ENCODE data around the gene AFP. TPM values are rescaled to one million over a fixed set of nuclear protein-coding genes. Genes with fewer than 3 reads are reported as not detected.

The AFP gene
- polyA plus RNA-seq, 3 donors = not detected

GRCh38 chr4:73411731-73412414 lies 24.1 kb upstream of the AFP start:
- 94% methylated on average over 6 of the region's 8 CpGs for WGBS (ENCODE audit: insufficient coverage)
- Histone ChIP-seq H4K20me1 (ENCODE audit: insufficient read depth, low read length) (no peaks in the 10 kb centered on the region), H3K9me3 (replicated peaks in 1 of 2; ENCODE audit: control insufficient read depth in 1 of 2, insufficient read depth in 1 of 2, low read length in 2 of 2) (no peaks in the 10 kb centered on the region), H3K79me2 (ENCODE audit: insufficient read depth, low read length) (no peaks in the 10 kb centered on the region), H3K4me2 (replicated peaks; ENCODE audit: extremely low read depth, low read length, poor library complexity, severe bottlenecking) (no peak overlapping the region), H3K27ac (ENCODE audit: low read depth in 1 of 2, low read length in 2 of 2) (no peak overlapping the region), H3K27me3 (ENCODE audit: control insufficient read depth in 2 of 2, insufficient read depth in 2 of 2, low read length in 2 of 2) (no peaks in the 10 kb centered on the region), H2AFZ (ENCODE audit: insufficient read depth, low read depth, low read length, poor library complexity, severe bottlenecking) (no peak overlapping the region), H3K4me1 (ENCODE audit: control insufficient read depth in 1 of 2, insufficient read depth in 2 of 2, low read length in 2 of 2) (no peaks in the 10 kb centered on the region), H3K9ac (ENCODE audit: insufficient read depth, low read length, poor library complexity, severe bottlenecking) (no peak overlapping the region), H3K36me3 (replicated peaks in 1 of 2; ENCODE audit: control insufficient read depth in 1 of 2, insufficient read depth in 2 of 2, low read length in 2 of 2) (no peaks in the 10 kb centered on the region), H3K4me3 (replicated peaks in 1 of 3; ENCODE audit: low read depth in 2 of 3, low read length in 3 of 3) (no peak overlapping the region)
- no peaks in the 10 kb centered on the region for H3K36me3 Mint-ChIP-seq
- no peak overlapping the region for H3K4me3 Mint-ChIP-seq
- peaks cover 0 to 2% (median 0%) of the 10 kb centered on the region in 7 donors for H3K9me3 Mint-ChIP-seq
- H3K27ac Mint-ChIP-seq = no peak overlapping the region
- H3K27me3 Mint-ChIP-seq (ENCODE audit: low read depth in 3 of 3) = no peaks in the 10 kb centered on the region
- H3K4me1 Mint-ChIP-seq = no peaks in the 10 kb centered on the region
- no peak for DNase-seq
- TF ChIP-seq CTCF (IDR thresholded peaks at IDR 0.05) = no peak
- intact Hi-C loops (cut with micrococcal nuclease) = no loop called here

- Mint-ChIP-seq H3K27ac (no peak overlapping the region), H3K27me3 (ENCODE audit: low read depth in 3 of 3) (no peaks in the 10 kb centered on the region), H3K4me3 (no peak overlapping the region), H3K9me3 (peaks cover 0 to 3% (median 0%) of the 10 kb centered on the region in 7 donors), H3K36me3 (no peaks in the 10 kb centered on the region), H3K4me1 (no peaks in the 10 kb centered on the region)
- Histone ChIP-seq H3K27ac (ENCODE audit: low read depth in 1 of 2, low read length in 2 of 2) (no peak overlapping the region), H3K36me3 (replicated peaks in 1 of 2; ENCODE audit: control insufficient read depth in 1 of 2, insufficient read depth in 2 of 2, low read length in 2 of 2) (no peaks in the 10 kb centered on the region), H2AFZ (ENCODE audit: insufficient read depth, low read depth, low read length, poor library complexity, severe bottlenecking) (no peak overlapping the region), H3K79me2 (ENCODE audit: insufficient read depth, low read length) (no peaks in the 10 kb centered on the region), H4K20me1 (ENCODE audit: insufficient read depth, low read length) (no peaks in the 10 kb centered on the region), H3K27me3 (ENCODE audit: control insufficient read depth in 2 of 2, insufficient read depth in 2 of 2, low read length in 2 of 2) (no peaks in the 10 kb centered on the region), H3K4me3 (replicated peaks in 1 of 3; ENCODE audit: low read depth in 2 of 3, low read length in 3 of 3) (no peak overlapping the region), H3K4me1 (ENCODE audit: control insufficient read depth in 1 of 2, insufficient read depth in 2 of 2, low read length in 2 of 2) (no peaks in the 10 kb centered on the region), H3K4me2 (replicated peaks; ENCODE audit: extremely low read depth, low read length, poor library complexity, severe bottlenecking) (no peak overlapping the region), H3K9ac (ENCODE audit: insufficient read depth, low read length, poor library complexity, severe bottlenecking) (no peak overlapping the region), H3K9me3 (replicated peaks in 1 of 2; ENCODE audit: control insufficient read depth in 1 of 2, insufficient read depth in 1 of 2, low read length in 2 of 2) (no peaks in the 10 kb centered on the region)
- DNase-seq = no peak
- no peak for TF ChIP-seq CTCF (IDR thresholded peaks at IDR 0.05)
- WGBS (ENCODE audit: insufficient coverage) = 93% methylated on average over 3 of the region's 4 CpGs
- intact Hi-C loops (cut with micrococcal nuclease) = no loop called here
These were observed 22.7 kb upstream of the AFP start for GRCh38 chr4:73413294-73413755.

Data from CD14-positive monocyte (primary cell).